Liver (tissue), 9 donors: ENCODE results near the gene MIB2. TPM values are rescaled to one million over a fixed set of nuclear protein-coding genes. Genes with fewer than 3 reads are reported as not detected.
A peak's percentile ranks its signal among the peaks of the same experiment; 100 is the strongest.

Experiments used
- DNase-seq: peaks from one replicate; pipeline ENCODE4 v3.0.0-alpha.2; 2017; ENCODE audit warnings: low spot score
- H3K27ac ChIP-seq, 2 donors: one replicate each; pipeline ENCODE4 v1.7.0; 2013; ENCODE audit warnings: inconsistent platforms in 2 of 2, low read length in 2 of 2, control low read depth in 1 of 2, low read depth in 1 of 2, mild to moderate bottlenecking in 1 of 2
- H3K27me3 ChIP-seq, 4 donors: one replicate each; pipeline versions ENCODE4 v1.6.1 to v1.7.0; 2013; ENCODE audit warnings: low read length in 3 of 4, inconsistent platforms in 1 of 4, mild to moderate bottlenecking in 1 of 4, moderate library complexity in 1 of 4; ENCODE audit not compliant: control insufficient read depth in 4 of 4, insufficient read depth in 4 of 4
- H3K36me3 ChIP-seq, 4 donors: one replicate each; pipeline versions ENCODE4 v1.6.1 to v1.7.0; 2013; ENCODE audit warnings: low read length in 3 of 4, mild to moderate bottlenecking in 3 of 4, low read depth in 1 of 4, moderate library complexity in 1 of 4; ENCODE audit not compliant: control insufficient read depth in 4 of 4, insufficient read depth in 3 of 4
- H3K4me1 ChIP-seq, 4 donors: one replicate each; pipeline versions ENCODE4 v1.6.1 to v1.7.0; 2013; ENCODE audit warnings: low read length in 3 of 4, mild to moderate bottlenecking in 3 of 4, moderate library complexity in 1 of 4; ENCODE audit not compliant: control insufficient read depth in 4 of 4, insufficient read depth in 4 of 4
- H3K4me3 ChIP-seq, 3 donors: one replicate each; pipeline versions ENCODE4 v1.6.1 to v1.7.0; 2013; ENCODE audit warnings: low read length in 3 of 3, control low read depth in 1 of 3, low read depth in 1 of 3, mild to moderate bottlenecking in 1 of 3
- H3K9ac ChIP-seq, 2 donors: one replicate each; pipeline ENCODE4 v1.7.0; 2013; ENCODE audit warnings: low read length in 2 of 2, mild to moderate bottlenecking in 2 of 2, moderate library complexity in 2 of 2, control low read depth in 1 of 2, low read depth in 1 of 2
- H3K9me3 ChIP-seq, 4 donors: one replicate each; pipeline versions ENCODE4 v1.6.1 to v1.7.0; 2013; ENCODE audit warnings: low read length in 3 of 4; ENCODE audit not compliant: control insufficient read depth in 4 of 4
- ATF3 ChIP-seq: IDR thresholded peaks from 2 replicates; pipeline ENCODE4 v1.6.1; 2016; ENCODE audit warnings: antibody characterized with exemption
- CTCF ChIP-seq: fragments of 150-350 bp; IDR thresholded peaks from 2 replicates; pipeline ENCODE4 v1.5.1; 2017; ENCODE audit warnings: improper control_type of control experiment, low read depth, low read length; ENCODE audit not compliant: missing input control
- EGR1 ChIP-seq, 2 donors: IDR thresholded peaks; 2 replicates each; pipeline ENCODE4 v1.6.1; 2016 to 2018; ENCODE audit warnings: antibody characterized with exemption in 2 of 2, low read depth in 2 of 2
- HNF4A ChIP-seq, 2 donors: conservative IDR thresholded peaks; 2 replicates each; pipeline ENCODE4 v1.6.1; 2016; ENCODE audit warnings: antibody characterized with exemption in 2 of 2, mild to moderate bottlenecking in 2 of 2
- HNF4G ChIP-seq: IDR thresholded peaks from 2 replicates; pipeline ENCODE4 v1.6.1; 2016; ENCODE audit warnings: antibody characterized with exemption
- JUND ChIP-seq, 2 donors: IDR thresholded peaks; 2 replicates each; pipeline ENCODE4 v1.6.1; 2016; ENCODE audit warnings: antibody characterized with exemption in 2 of 2
- MAX ChIP-seq: IDR thresholded peaks from 2 replicates; pipeline ENCODE4 v1.6.1; 2016; ENCODE audit warnings: antibody characterized with exemption
- RAD21 ChIP-seq, 2 donors: IDR thresholded peaks; 2 replicates each; pipeline ENCODE4 v1.6.1; 2016; ENCODE audit warnings: antibody characterized with exemption in 2 of 2, mild to moderate bottlenecking in 2 of 2
- REST ChIP-seq: IDR thresholded peaks from 2 replicates; pipeline ENCODE4 v1.6.1; 2016; ENCODE audit warnings: antibody characterized with exemption, mild to moderate bottlenecking
- RXRA ChIP-seq, 2 donors: IDR thresholded peaks; 2 replicates each; pipeline ENCODE4 v1.6.1; 2017 to 2018; ENCODE audit warnings: antibody characterized with exemption in 2 of 2, mild to moderate bottlenecking in 1 of 2
- SP1 ChIP-seq: IDR thresholded peaks from 2 replicates; pipeline ENCODE4 v1.6.1; 2018; ENCODE audit warnings: antibody characterized with exemption, mild to moderate bottlenecking
- TAF1 ChIP-seq: conservative IDR thresholded peaks from 2 replicates; pipeline ENCODE4 v1.6.1; 2016; ENCODE audit warnings: antibody characterized with exemption, mild to moderate bottlenecking
- WGBS: extraction: QIAGEN DNeasy Blood & Tissue Kit; methylation state at CpG from one replicate; pipeline ENCODE4 v1.1.7; 2013; 5-methylcytosine and 5-hydroxymethylcytosine counted together
- polyA plus RNA-seq, 2 donors: library from polyadenylated mRNA; stranded (reverse) in 1 of 2; unstranded in 1 of 2; fragments of 200-250 nt in 1 of 2; fragments of >200 nt in 1 of 2; fragmentation: Nextera tagmentation in 1 of 2; extraction: Ambion mirVana in 1 of 2; gene quantifications; one replicate each; pipeline versions ENCODE4 v1.2.1 to v1.2.3, GENCODE V29; 2013 to 2015
- total RNA-seq, 2 donors: library from RNA; depleted of rRNA; stranded (reverse); fragments of >200 nt; gene quantifications; one replicate each; pipeline ENCODE4 v1.2.3, GENCODE V29; 2014
- donor health status: healthy.
- donor health status: healthy.
- donor health status: healthy.
- donor health status: healthy.
- donor health status: healthy.

MIB2 gene
- total and polyA plus RNA-seq, 4 donors, result 9.8 to 33.0 (median 19.2) TPM

- Histone ChIP-seq H3K9me3 (no peaks in the 10 kb centered on the region), H3K27me3 (no peaks in the 10 kb centered on the region), H3K4me1 (peaks cover 8 to 39% (median 28%) of the 10 kb centered on the region in 4 donors), H3K36me3 (peaks cover 0 to 9% (median 0%) of the 10 kb centered on the region in 4 donors), H3K9ac (no peak overlapping the region), H3K27ac (no peak overlapping the region), H3K4me3 (no peak overlapping the region)
- WGBS, result 62% methylated on average over 14 of the region's 14 CpGs
- no peak for DNase-seq
- no peak for TF ChIP-seq EGR1 (IDR thresholded peaks at IDR 0.05; ENCODE audit: low read depth in 2 of 2)
- no peak for TF ChIP-seq HNF4G
- TF ChIP-seq HNF4A (conservative IDR thresholded peaks at IDR 0.05), result peak in 1 of 2 donors; percentile 38
These were observed 4.6 kb downstream of the MIB2 start for GRCh38 chr1:1619917-1620361.

- Histone ChIP-seq H3K4me3 (no peak overlapping the region), H3K27me3 (no peaks in the 10 kb centered on the region), H3K36me3 (peaks cover 0 to 9% (median 0%) of the 10 kb centered on the region in 4 donors), H3K4me1 (peaks cover 8 to 35% (median 28%) of the 10 kb centered on the region in 4 donors), H3K9ac (no peak overlapping the region), H3K9me3 (no peaks in the 10 kb centered on the region), H3K27ac (no peak overlapping the region)
- 96% methylated on average over 16 of the region's 16 CpGs for WGBS
- DNase-seq, result no peak
- no peak for TF ChIP-seq TAF1
- TF ChIP-seq RAD21 (IDR thresholded peaks at IDR 0.05), result no peak
- no peak for TF ChIP-seq JUND (IDR thresholded peaks at IDR 0.05)
- TF ChIP-seq MAX, result no peak
- no peak for TF ChIP-seq EGR1 (IDR thresholded peaks at IDR 0.05; ENCODE audit: low read depth in 2 of 2)
- no peak for TF ChIP-seq RXRA (IDR thresholded peaks at IDR 0.05)
- TF ChIP-seq CTCF, result no peak
- TF ChIP-seq SP1, result no peak
- TF ChIP-seq ATF3, result no peak
These were observed 5.3 kb downstream of the MIB2 start for GRCh38 chr1:1620433-1621139.

GRCh38 chr1:1621173-1622009, 6.1 kb downstream of the MIB2 start:
- DNase-seq, result no peak
- no peak overlapping the region for H3K9ac ChIP-seq
- H3K27ac ChIP-seq, result no peak overlapping the region
- H3K36me3 ChIP-seq, result peaks cover 0 to 9% (median under 1%) of the 10 kb centered on the region in 4 donors
- no peak for TF ChIP-seq RXRA (IDR thresholded peaks at IDR 0.05)
- no peak for TF ChIP-seq HNF4G
- no peak for TF ChIP-seq ATF3
- TF ChIP-seq REST, result no peak
- H3K4me3 ChIP-seq, result no peak overlapping the region
- no peaks in the 10 kb centered on the region for H3K9me3 ChIP-seq
- no peaks in the 10 kb centered on the region for H3K27me3 ChIP-seq
- peaks cover 8 to 32% (median 25%) of the 10 kb centered on the region in 4 donors for H3K4me1 ChIP-seq
- 95% methylated on average over 31 of the region's 31 CpGs for WGBS
